ENCODE data around the gene MEGF6.

MEGF6 gene

DNA sequence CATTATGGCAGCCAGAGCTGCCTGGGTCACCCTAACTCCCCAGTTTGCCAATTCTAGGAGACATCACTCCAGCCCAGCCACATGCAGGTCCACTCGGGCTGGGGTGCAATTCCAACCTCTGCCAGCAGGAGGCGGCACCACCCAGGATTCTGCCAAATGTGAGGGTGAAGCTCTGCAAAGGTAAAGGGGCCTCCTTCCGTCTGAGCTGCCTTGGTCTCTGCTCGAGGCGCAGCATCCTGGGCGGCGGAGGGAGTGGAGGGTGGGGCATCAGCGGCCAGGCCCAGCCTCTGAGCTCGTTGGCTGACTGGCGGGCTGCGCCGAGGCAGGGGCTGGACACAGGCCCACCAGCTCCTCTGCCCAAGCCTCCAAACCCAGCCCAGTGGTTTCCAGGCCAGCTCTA is 93.1 kb downstream of the MEGF6 start:
- DNase-seq, result no peak

- no peak for DNase-seq
These were observed 94.2 kb downstream of the MEGF6 start for GRCh38 chr1:3516911-3517675.

DNA sequence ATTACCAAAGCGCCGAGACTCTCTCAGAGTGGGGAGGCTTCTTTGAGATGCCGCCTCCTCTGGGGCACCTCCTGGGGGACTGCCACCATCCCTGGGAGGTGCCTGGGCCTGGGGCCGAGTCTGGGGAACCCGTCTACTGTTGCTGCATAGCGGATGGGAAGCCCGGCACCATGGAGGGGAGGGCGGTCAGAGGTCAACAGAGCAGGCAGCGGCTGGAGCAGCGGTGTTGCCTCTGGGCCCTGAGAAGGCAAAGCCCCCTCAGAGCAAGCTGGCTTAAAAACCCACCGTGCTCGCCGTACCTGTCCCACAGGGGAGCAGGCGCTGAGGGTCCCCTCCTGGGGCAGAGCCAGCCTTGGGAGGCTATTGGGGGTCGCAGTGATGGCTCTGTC is 94.8 kb downstream of the MEGF6 start:
- no peak for DNase-seq

- DNase-seq, result no peak
These were observed 95.4 kb downstream of the MEGF6 start for GRCh38 chr1:3515774-3516480.

DNA sequence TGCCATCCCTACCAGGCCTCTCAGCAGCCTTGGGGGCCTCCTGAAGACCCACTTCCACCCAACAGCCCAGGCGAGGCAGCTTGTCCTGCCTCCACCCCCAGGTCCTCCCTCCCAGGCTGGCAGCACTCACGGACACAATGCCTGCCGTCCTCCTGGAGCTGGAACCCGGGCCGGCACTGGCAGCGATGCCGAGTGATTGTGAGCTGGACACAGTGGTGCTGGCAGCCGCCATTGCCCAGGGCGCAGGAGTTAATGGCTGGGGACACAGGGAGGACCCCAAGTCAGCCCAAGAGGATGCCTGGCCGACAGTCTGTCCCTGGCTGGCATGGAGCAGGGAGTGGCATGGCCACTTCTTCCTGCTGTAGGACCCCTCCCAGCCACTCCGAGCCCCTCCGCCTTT is 96.0 kb downstream of the MEGF6 start:
- no peak for DNase-seq

DNA sequence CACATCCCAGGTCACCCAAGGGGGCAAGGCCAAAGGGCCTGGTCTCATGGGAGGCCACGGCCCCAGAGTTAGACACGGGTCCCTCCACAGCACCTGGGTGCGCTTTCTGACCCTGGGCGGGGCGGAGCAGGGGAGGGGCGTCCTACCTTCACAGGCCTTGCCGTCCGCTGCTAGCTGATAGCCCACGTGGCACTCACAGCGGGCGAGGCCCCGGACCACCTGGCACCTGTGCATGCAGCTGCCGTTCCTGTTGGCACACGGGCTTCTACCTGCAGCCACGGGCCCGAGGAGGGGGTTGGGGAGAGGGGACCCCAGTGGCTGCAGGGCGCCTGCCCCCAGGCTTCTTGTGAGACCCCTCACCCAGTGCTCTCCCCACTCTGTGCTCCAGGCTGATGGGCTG is 96.9 kb downstream of the MEGF6 start:
- DNase-seq, result no peak

DNA sequence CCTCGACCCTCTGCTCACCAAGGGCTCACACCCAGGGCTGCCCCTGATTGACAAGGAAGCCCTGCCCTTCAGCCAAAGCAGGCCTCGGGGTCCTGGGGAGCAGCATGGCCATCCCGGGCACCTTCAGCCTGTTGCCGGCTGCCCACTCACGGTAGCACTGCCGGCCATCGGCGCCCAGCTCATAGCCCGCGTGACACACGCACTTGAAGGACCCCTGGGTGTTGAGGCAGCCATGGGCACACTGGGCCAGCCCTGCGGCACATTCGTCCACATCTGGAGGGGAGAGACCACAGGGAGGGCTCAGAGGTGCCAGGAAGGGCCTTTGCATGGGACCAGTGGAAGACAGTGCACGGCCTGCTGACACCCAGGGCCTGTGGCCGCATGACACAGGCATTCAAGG is 99.5 kb downstream of the MEGF6 start:
- DNase-seq, result no peak

DNA sequence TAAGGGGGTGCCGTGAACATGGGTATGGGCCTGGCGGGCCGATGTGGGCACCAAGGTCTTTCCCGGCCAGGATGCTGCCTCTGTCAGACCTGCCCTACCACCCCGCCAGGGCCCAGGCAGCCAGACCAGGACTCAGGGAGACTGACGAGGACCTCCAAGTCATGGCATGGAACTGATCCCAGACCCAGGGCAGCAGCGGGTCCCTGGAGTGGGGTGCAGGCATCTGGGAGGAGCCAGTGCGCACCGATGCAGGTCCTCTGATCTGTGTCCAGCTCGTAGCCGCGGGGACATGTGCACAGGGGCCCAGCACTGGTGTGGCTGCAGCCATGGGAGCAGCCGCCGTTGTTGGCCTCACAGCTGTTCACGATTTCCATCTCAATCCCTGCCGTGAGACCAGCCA is 100.0 kb downstream of the MEGF6 start:
- DNase-seq, result no peak

DNA sequence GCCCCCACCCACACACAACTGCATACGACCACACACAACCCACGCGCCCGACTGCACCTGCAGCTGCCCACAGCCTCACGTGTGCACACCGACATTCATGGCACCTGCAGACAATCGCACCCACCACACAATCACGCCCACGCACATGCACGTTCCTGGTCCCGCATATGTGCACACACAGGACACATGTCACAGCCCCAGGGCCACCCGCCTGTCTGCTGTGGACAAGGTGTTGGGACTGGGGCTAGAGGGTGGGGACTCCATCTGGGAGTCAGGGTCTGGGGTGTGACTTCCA is 100.4 kb downstream of the MEGF6 start:
- DNase-seq, result no peak

DNA sequence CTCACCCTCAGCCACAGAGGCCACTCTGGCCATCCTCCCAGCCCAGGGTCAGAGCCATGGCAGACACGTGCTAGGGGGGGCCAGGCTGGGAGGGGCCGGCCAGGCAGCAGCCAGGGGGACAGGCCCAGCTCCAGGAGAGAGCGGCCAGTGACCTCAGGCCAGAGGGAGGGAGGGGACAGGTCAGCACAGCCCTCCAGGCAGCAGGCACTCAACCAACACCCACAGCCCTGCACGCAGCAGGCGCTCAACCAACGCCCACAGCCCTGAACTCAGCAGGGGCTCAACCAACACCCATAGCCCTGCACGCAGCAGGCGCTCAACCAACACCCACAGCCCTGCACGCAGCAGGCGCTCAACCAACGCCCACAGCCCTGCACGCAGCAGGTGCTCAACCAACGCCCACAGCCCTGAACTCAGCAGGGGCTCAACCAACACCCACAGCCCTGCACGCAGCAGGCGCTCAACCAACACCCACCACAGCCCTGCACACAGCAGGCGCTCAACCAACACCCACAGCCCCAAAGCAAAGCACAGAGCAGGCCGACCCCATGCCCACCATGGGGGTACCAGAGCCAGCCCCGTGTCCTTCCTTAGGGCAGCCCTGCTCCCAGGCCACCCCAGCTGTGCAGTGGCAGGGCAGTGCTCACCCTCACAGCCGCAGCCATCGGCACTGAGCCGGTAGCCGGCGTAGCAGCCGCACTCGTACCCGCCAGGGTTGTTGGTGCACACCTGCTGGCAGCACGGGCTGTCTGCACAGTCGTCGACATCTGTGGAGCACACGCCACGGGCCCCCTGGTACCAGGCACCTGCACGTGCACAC is 101.0 kb downstream of the MEGF6 start:
- no peak for DNase-seq

DNA sequence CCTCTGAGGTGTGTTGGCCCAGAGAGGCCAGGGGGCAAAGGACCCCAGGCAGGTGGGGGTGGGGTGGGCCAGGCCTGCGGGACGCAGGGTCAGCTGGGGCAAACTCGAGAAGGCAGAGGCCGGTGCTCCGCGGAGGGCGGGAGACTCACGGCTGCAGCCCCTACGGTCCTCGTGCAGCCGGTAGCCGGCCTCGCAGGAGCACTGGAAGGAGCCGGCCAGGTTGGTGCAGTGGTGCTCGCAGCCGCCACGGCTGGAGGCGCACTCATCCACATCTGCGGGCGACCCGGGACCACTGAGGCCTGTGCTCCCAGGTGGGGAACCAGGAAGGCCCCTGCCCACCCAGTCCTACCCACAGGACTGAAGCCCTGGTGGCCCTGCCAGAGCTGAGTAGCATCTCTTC is 101.6 kb downstream of the MEGF6 start:
- DNase-seq, result no peak

GRCh38 chr1:3508757-3509415 is 102.4 kb downstream of the MEGF6 start:
- DNase-seq, result no peak

DNA sequence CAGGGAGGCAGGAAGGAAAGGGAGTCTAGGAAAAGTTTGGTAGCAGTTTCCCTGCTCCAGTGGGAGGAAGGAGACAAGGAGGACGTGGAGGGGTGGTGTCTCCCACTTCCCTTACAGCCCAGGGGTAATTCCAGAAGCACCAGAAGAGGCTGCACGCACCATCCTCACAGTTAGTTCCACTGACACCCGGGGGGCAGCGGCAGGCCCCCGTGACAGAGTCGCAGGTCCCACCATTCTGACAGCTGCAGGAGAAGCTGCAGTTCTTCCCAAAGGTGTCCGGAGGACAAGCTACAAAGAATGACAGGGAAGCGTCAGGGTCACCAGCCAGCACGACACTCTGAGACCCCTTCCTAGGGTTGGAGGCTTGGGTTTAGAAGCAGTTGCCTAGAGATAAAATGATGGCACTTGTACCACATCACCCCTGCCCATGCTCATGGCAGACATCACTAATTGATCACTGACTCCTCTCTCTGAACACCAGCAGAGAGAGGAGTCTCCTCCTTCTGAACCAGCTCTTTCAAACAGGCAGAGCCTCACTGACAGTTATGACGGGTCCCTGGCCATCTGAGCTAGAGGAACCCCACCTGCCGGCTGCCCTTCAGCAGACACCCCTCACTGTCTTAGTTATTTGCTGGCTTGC is 103.6 kb downstream of the MEGF6 start:
- no peak for DNase-seq

DNA sequence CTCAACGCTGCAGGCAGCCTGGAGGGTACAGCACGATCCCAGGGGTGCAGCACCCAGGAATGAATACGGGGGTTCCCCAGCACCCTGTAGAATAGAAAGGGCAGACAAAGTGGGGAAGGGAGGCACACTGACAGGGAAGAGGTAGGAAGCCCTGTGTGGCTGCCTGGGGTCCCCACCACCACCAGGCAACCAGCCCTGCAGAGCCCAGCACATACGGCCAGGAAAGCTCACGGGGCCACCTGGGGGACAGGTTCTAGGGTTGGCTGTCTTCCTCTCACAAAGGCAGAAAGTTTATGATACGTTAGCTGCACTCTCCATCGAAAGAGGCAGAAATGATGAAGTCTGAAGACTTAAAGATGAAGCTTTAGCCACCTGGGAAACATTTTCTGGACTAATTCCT is 104.4 kb downstream of the MEGF6 start:
- DNase-seq, result no peak

GRCh38 chr1:3506041-3506440 is 105.3 kb downstream of the MEGF6 start:
- DNase-seq, result no peak

DNA sequence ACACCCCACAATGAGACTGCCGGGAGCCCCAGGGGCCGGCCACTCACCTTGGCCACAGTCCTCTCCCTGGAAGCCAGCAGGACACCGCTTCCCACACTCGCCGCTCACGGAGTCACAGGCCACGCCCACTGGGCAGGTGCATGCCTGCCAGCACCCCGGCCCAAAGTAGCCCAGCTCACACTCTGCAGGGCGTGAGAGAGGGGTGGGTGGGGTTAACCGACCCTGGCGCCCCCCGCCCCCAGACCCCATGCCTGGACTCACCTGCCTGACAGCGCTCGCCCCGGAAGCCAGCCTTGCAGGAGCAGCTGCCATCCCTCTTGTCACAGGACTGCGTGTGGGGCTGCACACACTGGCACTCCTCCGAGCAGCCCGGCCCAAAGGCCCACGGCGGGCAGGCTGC is 106.1 kb downstream of the MEGF6 start:
- DNase-seq, result no peak

- no peak for DNase-seq
These were observed 106.5 kb downstream of the MEGF6 start for GRCh38 chr1:3504822-3505153.

GRCh38 chr1:3504151-3504821 is 107.0 kb downstream of the MEGF6 start:
- no peak for DNase-seq

GRCh38 chr1:3503525-3503886 is 107.8 kb downstream of the MEGF6 start:
- DNase-seq, result no peak

DNA sequence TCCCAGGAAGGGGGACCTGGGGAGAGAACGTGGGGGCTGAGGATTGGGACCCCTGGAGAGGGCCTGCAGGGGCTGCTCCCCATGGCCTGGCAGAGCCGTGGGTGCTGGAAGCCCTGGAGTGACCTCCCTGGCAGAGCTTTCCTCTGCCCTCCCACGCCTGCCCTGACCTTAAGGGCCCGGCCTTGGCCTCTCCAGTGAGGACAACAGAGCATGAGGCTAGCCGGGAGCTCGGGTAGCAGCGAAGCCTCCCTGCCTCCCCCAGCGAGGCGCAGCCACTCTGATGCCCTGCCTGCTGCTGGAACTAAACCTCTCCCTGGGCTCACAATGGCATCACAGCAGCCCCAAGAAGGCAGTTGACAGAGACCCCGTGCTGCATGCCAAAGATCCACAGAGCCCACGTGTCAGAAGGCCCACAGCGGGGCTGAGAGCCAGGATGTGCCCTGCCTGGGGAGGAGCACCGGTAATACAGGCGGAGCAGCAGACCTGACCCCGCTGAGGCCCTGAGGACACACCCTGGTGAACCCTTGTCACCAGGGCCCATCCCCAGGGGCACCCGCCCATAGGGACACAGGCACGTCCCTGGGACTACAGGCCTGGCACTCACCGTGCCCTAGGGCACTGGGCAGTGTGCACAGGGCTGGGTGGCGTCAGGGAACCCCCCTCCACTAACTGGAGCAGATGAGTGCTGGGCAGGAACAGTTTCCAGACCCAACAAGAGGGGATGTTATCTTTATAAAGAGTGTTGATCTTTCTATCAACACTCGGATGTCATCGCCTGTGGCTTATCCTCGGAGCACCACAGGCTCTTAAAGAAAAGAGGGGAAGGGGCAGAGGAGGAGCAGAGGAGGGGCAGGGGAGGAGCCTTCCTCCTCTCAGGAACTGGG is 108.4 kb downstream of the MEGF6 start:
- DNase-seq, result no peak

DNA sequence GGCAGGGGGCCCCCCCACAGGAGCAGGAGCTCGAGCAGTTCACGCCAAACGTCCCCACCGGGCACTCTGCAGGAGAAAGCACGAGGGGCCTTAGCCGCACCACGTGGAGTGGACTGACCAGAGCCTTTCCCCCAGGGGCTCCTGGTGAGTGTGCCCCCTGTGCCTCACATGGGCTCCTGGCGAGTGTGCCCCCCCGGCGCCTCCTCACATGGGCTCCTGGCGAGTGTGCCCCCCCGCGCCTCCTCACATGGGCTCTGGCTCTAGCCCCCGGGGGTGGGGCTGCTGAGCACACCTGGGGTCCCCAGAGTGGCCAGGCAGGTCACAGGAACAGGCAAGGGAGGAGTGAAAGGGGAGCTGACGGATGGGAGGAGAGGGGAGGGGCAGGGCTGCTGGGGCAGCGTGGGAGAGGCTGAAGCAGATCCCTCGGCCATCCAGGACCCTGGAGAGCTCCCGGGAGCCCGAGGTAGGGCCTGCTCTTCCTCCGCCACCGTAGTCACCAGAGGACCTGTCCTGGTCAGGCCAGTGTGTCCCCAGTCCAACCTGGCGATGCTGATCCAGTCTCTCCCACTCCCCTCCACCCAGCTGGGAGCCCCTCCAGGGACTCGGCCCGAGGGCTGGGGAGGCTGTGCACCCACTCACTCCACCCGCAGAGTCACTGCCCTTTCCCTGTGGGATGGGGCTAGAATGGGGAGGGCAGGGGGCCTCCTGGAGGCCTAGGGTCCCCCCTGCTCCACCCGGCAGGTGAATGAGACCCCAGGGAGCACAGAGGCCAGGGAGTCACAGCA is 109.3 kb downstream of the MEGF6 start:
- no peak for DNase-seq

Measured in NCI-H1092 treated with DMSO at 0.1 percent for 48 hours (cell line).